ENCODE measurements around the gene CTR9.

CTR9 gene

DNA sequence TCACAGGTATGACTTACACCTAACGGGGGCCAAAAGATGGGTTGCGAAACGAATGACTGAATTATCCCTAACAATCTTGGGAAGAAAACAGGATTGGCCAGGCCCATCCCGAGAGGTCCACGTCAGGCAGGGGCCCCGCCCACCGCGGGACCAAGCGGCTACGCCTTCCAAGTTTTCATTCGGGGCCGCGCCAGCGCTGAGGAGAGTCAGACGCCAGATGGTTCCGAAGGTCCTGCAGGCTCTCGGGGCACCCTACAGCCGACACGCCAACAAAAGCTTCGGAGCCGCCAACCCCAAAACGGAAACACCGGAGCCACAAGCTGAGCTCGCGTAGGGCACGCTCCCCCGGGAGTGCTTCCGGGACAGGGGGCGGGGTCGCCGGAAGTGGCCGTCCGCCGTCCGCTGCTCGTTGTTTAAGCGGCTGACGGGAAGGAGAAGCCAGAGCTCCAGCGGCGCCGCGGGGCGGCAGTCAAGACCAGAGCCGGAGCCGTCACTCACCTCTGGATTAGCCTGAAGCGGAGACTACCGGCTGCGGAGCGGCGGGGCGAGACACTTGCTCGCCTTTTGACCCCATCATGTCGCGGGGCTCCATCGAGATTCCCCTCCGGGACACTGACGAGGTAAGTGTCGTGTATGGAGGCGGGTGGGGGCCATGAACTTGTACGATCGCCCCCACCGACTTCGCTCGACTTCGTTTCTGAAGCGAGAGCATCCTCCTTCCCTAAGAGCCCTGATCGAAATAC, at the start of gene CTR9:
Gene CTR9 (plus strand): TSS at position 409 of the 743 bp plus-strand sequence. CDS start 167 bp downstream, at position 576.
- DNase-seq (ENCODE audit: low read depth in 2 of 2) = peak; percentile 74 to 88

DNA sequence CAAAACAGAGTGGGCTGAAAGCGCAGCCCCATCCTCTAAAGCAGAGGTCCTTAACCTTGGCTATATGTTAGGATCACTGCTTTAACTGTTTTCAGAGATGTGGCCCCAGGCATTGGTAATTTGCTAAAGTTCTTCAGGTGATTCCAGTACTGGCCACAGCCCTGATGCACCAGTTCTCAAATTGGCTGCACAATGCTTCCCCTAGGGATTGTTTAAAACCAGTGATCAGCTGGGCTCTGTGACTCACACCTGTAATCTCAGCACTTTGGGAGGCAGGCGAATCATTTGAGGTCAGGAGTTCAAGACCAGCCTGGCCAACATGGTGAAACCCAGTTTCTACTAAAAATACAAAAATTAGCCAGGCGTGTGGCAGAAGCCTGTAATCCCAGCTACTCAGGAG, 49.1 kb upstream of the CTR9 start:
- DNase-seq (ENCODE audit: low read depth in 2 of 2) = no peak

GRCh38 chr11:10708131-10708530, 42.9 kb upstream of the CTR9 start:
- no peak for DNase-seq (ENCODE audit: low read depth in 2 of 2)

DNA sequence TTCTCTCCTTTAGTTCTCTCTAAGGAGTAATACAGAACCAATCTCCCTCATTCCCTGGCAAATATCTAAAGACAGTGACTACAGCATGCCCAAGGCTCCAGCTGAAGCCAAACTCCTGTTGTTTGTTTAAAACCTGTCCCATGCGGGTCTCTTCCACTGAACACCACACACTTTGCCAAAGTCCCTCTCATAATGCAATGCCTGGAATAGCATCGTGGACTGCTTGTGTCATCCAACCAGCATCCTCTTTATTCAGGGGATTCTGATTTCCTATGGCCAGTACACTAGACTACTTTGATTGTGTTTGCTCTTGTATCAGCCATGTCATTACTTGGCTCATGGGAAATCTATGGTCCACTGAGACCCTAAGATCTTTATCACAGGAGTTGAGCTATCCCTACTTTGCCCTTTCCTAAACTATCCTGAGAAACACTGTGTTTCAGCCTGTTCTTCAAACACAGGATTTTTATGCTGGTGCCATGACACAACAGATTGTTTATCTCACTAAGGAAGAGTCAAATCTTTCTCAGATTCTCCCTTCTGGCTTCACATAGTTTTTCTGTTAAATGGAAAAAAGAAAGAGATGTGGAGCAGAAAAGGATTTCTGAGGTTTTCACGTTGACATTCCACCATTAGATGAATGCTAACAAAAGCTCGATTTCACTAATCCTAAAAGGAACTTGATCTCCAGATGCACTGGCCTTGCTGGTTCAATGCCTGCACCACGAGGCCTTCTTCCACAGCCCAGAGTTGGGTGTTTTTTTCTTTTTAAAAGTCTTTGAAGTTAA, 41.6 kb upstream of the CTR9 start:
- no peak for DNase-seq (ENCODE audit: low read depth in 2 of 2)

DNA sequence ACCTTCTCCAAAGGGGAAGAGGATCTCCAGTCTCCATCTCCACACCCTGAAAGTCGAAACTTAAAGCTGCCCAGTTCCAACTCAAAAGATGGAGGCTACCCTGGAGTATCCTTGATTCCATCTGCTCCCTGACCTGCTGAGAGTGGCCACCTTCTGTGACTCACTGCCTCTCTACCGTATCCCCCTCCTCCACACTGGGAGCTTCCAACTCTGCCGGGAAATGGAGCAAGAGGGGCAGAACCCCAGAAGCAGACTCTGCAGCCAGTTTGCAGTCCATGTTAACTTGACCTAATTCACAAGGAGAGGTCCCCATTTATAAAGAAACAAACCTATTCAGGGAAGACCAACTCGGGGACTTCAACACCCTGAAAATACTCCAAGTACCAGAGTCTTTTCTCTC, 35.5 kb upstream of the CTR9 start:
- no peak for DNase-seq (ENCODE audit: low read depth in 2 of 2)

- DNase-seq (ENCODE audit: low read depth in 2 of 2) = no peak
These were observed 34.9 kb upstream of the CTR9 start for GRCh38 chr11:10716122-10716521.

GRCh38 chr11:10716543-10717259, 34.3 kb upstream of the CTR9 start:
- no peak for DNase-seq (ENCODE audit: low read depth in 2 of 2)

DNA sequence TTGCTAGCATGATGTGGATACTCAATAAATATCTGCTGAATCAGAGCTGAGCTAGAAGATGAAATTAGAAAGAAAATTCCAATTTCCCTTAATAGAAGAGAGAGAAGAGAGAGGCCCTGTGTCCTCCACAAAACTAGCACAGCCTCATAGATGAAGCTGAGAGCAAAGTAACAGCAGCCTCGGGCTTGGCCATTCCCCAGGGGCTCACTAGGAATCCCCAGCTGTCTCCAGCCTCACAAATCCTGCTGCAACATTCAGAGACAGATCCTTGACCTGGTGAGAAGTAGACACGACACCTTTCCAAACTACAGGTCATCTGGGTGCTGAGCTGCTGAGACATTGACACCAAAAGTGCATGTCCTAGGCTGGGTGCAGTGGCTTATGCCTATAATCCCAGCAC, 31.4 kb upstream of the CTR9 start:
- no peak for DNase-seq (ENCODE audit: low read depth in 2 of 2)

DNA sequence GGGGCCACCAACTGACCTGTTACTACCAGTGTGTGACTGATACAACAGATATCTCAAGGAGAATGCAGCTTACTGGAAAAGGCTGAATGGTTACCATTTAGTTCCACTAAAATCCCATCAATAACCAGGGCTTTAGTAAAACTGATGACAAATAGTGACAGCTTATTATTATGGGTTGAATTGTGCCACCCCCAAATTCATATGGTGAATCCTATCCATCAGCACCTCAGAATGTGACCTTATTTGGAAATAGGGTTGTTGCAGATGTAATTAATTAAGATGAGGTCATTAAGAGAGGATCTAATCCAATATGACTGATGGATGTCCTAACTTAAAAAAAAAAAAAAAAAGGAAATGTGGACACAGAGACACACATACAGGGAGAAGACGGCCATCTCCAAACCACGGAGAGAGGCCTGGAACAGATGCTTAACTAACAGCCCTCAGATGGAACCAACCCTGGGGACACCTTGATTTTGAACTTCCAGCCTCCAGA, 30.1 kb upstream of the CTR9 start:
- DNase-seq (ENCODE audit: low read depth in 2 of 2) = no peak

- no peak for DNase-seq (ENCODE audit: low read depth in 2 of 2)
These were observed 28.7 kb upstream of the CTR9 start for GRCh38 chr11:10722307-10722706.

DNA sequence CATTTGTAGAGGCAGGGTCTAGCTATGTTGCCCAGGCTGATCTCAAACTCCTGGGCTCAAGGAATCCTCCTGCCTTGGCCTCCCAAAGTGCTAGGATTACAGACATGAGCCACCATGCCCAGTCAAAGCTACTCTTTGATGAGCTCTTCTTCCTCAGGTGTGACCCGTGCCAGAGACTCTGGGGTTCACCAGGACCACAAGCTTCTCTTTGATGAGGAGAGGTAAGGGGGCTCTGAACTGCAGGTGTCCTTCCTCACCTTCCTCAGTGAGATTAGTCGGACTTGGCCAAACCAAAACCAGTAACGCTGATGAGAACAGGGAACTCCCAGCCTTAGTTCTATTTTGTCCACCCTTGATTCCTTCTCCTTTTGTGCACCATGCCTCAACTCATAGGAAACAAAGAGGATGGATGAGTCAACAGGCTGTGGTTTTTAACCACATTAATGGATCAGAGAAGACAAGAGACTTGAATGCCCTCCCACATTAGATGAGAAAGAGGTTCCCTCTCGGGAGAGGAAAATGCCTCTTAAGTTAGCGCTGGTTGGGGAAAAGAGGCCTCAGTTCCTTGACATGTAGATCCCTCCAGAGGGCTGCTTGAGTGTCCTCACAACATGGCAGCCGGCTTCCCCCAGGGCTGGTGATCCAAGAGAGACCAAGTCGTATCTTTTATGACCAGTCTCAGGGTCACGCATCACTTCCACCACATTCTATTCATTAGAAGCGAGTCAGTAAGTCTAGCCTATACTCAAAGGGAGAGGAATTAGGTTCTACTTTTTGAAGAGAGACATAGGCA, 25.7 kb upstream of the CTR9 start:
- DNase-seq (ENCODE audit: low read depth in 2 of 2) = no peak

GRCh38 chr11:10725907-10726253, 25.2 kb upstream of the CTR9 start:
- no peak for DNase-seq (ENCODE audit: low read depth in 2 of 2)

DNA sequence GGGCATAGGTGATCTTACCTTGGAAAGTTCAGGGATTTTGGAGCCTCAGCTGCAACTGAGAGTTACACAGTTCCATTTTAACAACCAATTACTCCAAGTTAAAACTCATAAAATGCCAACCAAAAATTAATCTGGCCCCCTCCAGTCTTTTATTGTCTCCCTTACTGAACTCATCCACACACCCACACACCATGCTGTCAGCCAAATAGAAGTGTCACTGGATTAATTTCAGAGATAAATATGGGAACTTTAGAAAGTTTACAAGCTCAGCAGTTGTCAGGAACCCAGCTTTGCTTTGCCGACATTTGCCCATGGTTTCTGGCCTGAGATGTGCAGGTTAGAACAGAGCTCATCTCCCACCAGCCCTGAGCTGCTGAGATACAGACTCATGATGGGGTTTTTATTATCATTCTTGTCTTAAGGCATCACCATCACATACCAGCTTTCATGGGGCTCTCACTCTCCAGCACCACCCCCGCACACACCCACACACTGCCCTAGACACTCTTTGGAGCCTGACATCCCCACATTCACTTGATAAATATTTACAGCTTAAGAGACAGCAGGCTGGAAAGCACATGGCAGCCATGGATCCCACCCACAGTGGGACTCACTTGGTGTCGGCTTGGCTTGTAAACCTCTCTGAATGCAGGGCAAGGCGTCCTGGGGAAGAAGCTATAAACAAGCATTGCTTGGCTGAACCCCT, 23.7 kb upstream of the CTR9 start:
- no peak for DNase-seq (ENCODE audit: low read depth in 2 of 2)

DNA sequence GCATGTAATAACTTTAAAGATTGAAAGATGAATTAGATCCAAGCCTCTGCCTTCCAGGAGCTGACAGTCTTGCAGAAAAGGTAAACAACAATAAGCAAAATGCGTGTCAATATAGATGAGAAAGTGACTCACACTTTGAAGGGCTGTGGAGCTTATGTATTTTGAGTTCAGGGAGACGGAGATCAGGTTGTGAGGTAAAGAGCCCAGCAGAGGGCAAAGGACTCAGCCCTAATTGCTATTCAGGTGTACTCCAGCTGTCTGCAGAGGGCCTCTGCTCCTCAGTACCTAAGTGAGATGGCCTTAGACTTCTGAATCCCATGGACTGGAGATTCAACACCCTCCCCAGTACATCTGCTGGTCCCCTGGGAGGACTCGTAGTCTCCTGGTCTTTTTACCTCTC, 22.9 kb upstream of the CTR9 start:
- DNase-seq (ENCODE audit: low read depth in 2 of 2) = no peak

DNA sequence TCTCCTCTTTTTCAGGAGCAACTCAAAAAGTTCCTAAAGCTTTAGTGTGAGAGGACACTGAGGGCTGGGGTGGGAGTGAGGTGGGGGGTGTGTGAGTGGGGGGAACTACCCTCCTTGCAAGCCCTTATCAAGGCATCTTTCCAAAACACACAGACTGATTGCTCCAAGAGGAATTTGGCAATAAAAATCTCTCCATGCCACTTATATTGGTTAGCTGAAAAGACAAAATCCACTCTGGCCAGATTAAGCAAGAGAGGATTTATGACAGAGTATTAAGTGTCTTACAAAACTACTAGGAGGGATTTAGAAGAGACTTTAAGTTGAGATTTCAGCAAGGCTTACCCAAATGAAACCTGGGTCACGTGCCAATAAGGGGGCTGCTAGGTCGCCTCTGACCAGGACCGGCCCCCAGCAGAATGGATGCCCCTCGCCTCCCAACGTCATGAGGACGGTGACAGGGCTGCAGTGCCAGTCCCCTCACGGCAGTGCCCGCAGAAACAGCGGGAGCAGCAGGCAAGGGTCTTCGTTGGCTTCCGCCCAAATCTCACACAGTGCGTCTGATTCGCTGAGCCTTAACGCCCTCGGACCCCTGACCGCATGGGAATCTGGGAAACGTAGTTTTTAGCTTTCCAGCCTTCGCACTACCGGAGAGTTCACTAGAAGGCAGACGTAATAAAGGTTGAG, 22.1 kb upstream of the CTR9 start:
- no peak for DNase-seq (ENCODE audit: low read depth in 2 of 2)

- no peak for DNase-seq (ENCODE audit: low read depth in 2 of 2)
These were observed 20.9 kb upstream of the CTR9 start for GRCh38 chr11:10730151-10730550.

GRCh38 chr11:10731064-10731680, 19.9 kb upstream of the CTR9 start:
- no peak for DNase-seq (ENCODE audit: low read depth in 2 of 2)

DNA sequence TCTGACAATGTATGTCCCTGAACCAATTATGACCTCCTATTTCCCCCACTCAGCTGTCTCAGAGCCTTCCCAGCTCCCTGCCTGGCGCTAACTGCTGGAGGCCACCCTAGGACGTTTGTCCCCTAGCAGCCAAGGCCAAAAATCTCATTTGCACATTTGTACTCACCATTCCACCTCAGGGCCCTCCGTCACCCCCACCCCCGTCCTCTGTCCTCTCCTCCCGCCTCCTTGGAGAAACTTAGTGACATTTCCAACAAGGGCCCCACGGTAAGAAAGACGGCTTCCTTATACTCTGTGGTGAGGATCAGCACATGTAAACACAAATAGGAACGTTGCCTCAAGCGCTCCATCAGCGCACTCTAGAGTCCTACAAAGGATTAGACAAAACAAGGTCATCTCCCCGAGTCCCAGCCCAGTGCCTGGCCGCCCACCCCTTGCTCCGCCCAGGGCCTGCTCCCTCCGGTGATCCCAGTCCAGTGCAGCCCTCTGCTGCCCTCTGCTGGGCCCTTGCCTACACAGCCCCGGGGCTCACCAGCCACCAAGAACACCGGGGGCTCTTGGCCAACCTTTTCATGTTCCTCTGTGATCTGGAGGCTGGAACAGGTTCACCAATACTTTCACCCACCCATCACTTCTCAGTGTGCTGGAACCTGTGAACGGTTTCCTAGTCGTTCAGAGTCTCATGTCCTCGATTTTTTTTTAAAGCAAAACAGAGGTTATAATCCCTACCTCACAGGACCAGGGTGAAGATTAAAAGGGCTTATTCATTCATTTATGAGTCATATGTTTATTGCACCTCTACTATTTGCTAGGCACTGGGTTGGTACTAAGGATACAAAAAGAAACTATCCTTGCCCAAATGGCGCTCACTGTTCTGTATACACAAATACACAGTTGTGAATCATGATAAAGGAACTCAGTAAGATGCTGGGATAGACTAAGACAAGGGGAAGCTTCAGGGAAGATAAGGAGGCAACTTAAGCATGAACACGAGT, 15.3 kb upstream of the CTR9 start:
- DNase-seq (ENCODE audit: low read depth in 2 of 2) = peak; percentile 83 to 85
